ENCODE results near the gene RBM15B.

The RBM15B gene

DNA sequence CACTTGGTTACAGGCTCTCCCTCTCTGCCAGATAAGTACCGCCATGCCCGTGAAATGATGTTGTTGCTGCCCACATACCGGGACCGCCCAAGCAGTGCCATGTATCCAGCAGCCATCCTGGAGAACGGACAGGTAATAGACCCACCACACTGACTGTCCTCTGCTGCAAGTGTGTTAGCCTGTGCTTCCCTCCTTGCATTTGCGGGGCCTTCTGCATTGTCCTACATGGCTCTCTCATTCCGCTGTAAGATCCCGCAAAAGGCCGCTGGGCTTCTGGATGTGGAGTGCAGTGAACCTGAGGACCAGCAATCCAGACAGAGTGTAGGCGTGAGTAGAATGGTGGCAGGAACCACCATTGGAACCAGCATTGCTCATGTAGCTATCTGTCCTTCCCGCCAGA is 16.6 kb upstream of the RBM15B start:
- Histone ChIP-seq H3K27ac (no peak overlapping the region), H3K27me3 (replicated peaks) (no peaks in the 10 kb centered on the region), H3K36me3 (replicated peaks) (no peaks in the 10 kb centered on the region), H3K4me3 (ENCODE audit: low read depth, low read length) (no peak overlapping the region)
- no peak for TF ChIP-seq CTCF (IDR thresholded peaks at IDR 0.05; ENCODE audit: low read depth, low read length, missing control alignments)
- in situ Hi-C loops (cut with HindIII; ENCODE audit: low pct_ligation_motif_present, low sequenced_read_pairs), result loop anchor here (25.0 kb wide), 1 partner anchor 262 kb away; no protein-coding TSS in a partner anchor
- no peak for DNase-seq

DNA sequence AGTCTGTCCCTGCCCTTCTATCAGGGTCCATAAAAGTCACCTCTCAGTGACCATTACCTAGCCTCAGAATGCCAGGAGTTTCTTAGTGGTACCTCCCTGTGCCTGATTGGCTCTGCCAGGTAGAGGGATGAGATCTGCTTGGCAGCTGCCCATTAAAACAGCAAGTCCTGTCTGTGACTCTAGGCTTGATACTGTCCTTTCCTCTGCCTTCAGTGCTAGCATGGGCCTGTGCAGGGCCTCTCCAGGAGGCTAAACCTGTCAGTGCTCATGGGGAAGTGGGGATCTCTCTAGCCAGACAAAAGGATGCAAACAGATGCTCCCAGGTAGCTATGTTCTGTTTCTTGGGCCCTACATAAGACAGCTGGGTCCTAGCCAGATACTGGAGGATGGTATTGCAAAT is 15.9 kb upstream of the RBM15B start:
- H3K27ac ChIP-seq, result no peak overlapping the region
- TF ChIP-seq CTCF (IDR thresholded peaks at IDR 0.05; ENCODE audit: low read depth, low read length, missing control alignments), result no peak
- in situ Hi-C loops (cut with HindIII; ENCODE audit: low pct_ligation_motif_present, low sequenced_read_pairs), result no loop called here
- H3K27me3 ChIP-seq (replicated peaks), result no peaks in the 10 kb centered on the region
- no peaks in the 10 kb centered on the region for H3K36me3 ChIP-seq (replicated peaks)
- H3K4me3 ChIP-seq (ENCODE audit: low read depth, low read length), result no peak overlapping the region
- DNase-seq, result no peak

DNA sequence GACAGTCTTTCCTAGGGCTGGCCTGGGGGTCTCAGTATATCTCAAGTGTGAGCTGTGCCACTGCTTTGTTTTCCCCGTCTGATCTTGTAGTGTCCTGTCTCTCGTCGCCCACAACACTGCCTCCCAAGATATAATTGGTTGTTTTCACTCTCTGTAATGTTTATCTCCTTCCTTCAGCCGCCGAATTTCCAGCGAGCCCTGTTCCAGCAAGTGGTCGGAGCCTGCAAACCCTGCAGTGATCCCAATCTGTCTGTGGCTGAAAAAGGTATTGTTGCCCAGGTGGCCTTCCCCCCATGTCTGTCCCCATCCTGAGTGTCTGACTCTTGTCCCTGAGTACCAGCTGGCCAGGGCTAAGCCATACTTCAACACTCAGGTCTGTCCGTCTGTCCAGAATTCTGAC is 15.5 kb upstream of the RBM15B start:
- in situ Hi-C loops (cut with HindIII; ENCODE audit: low pct_ligation_motif_present, low sequenced_read_pairs), result no loop called here
- TF ChIP-seq CTCF (IDR thresholded peaks at IDR 0.05; ENCODE audit: low read depth, low read length, missing control alignments), result no peak
- Histone ChIP-seq H3K27ac (no peak overlapping the region), H3K4me3 (ENCODE audit: low read depth, low read length) (no peak overlapping the region), H3K27me3 (replicated peaks) (no peaks in the 10 kb centered on the region), H3K36me3 (replicated peaks) (no peaks in the 10 kb centered on the region)
- DNase-seq, result no peak

DNA sequence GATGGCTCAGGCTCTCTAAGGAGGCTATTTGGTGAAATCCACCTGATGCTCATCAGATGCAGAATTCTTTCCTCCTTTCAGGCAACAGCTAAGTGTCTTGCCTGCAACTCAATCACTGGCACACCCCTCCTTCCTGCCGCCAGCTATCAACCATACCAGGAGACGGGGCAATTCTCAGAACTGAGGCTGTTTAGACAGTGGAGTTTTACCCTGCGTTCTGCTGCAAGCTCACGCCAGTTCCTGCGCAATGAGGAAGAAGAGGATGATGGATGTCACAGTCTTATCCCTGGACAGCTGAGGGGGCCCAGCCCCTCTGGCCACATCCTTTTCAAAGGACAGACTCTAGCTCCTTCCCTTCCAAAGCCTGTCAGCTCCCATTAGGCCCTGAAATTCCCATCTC is 13.0 kb upstream of the RBM15B start:
- in situ Hi-C loops (cut with HindIII; ENCODE audit: low pct_ligation_motif_present, low sequenced_read_pairs), result no loop called here
- Histone ChIP-seq H3K4me3 (ENCODE audit: low read depth, low read length) (no peak overlapping the region), H3K36me3 (replicated peaks) (no peaks in the 10 kb centered on the region), H3K27ac (no peak overlapping the region), H3K27me3 (replicated peaks) (no peaks in the 10 kb centered on the region)
- no peak for TF ChIP-seq CTCF (IDR thresholded peaks at IDR 0.05; ENCODE audit: low read depth, low read length, missing control alignments)
- no peak for DNase-seq

DNA sequence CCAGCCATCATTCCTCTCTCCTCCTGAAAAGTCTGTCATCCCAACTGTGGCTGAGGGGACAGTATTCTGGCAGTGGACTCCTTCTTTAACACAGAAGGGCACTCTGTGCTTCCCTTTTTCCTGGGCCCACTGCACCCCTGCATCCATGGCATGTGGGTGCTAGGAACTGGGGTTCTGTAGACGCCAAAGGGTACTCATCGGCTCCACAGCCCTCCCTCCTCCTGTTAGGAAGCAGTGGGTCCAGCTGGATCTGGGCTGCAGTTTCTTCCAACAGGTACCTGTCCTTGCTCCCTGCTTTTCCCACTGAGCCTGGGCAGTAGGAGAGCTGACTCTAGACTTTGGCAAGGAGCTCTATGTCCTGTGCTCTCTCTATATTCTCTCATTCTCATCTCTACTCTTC is 12.4 kb upstream of the RBM15B start:
- no peaks in the 10 kb centered on the region for H3K36me3 ChIP-seq (replicated peaks)
- no peak for TF ChIP-seq CTCF (IDR thresholded peaks at IDR 0.05; ENCODE audit: low read depth, low read length, missing control alignments)
- no peak for DNase-seq
- no peaks in the 10 kb centered on the region for H3K27me3 ChIP-seq (replicated peaks)
- H3K27ac ChIP-seq, result no peak overlapping the region
- in situ Hi-C loops (cut with HindIII; ENCODE audit: low pct_ligation_motif_present, low sequenced_read_pairs), result no loop called here
- no peak overlapping the region for H3K4me3 ChIP-seq (ENCODE audit: low read depth, low read length)

- in situ Hi-C loops (cut with HindIII; ENCODE audit: low pct_ligation_motif_present, low sequenced_read_pairs), result no loop called here
- no peak for DNase-seq
- Histone ChIP-seq H3K36me3 (replicated peaks) (no peaks in the 10 kb centered on the region), H3K4me3 (ENCODE audit: low read depth, low read length) (no peak overlapping the region), H3K27me3 (replicated peaks) (no peaks in the 10 kb centered on the region), H3K27ac (no peak overlapping the region)
- no peak for TF ChIP-seq CTCF (IDR thresholded peaks at IDR 0.05; ENCODE audit: low read depth, low read length, missing control alignments)
Observed at GRCh38 chr3:51379301-51379700, 11.8 kb upstream of the RBM15B start.
